Activated CD8-positive, alpha-beta T cell treated with anti-CD3 and anti-CD28 coated beads for 36 hours (primary cell): ENCODE results near the gene PLSCR2. TPM values are rescaled to one million over a fixed set of nuclear protein-coding genes. Genes with fewer than 3 reads are reported as not detected.
"Not testable (repeated sequence)": the region's sequence is repeated elsewhere in the genome, so short reads cannot be mapped to it uniquely, and the experiment has no call there.

Experiments used
- ATAC-seq: fragments of 200-7000 bp; cut with Tn5 transposase; one replicate; pipeline ENCODE4 v1.10.0; 2021; ENCODE audit warnings: mild to moderate bottlenecking, moderate library complexity
- CTCF ChIA-PET: fragments of 350-600 bp; sonication (Branson Sonifier 250); formaldehyde crosslinking; loops from one replicate; lab custom pipeline; 2021; ENCODE audit warnings: antibody characterized with exemption; lab: Charles Lee
- POLR2A ChIA-PET: fragments of 350-600 bp; sonication (Branson Sonifier 250); formaldehyde crosslinking; loops from one replicate; lab custom pipeline; 2021; ENCODE audit warnings: antibody characterized with exemption; lab: Charles Lee
- DNase-seq: peaks from one replicate; pipeline ENCODE4 v3.0.0-alpha.2; 2020
- H3K27ac Mint-ChIP-seq: one replicate; pipeline ENCODE4 v1.8.0; 2021; ENCODE audit warnings: mild to moderate bottlenecking, mixed read lengths
- H3K27me3 Mint-ChIP-seq: one replicate; pipeline ENCODE4 v1.8.0; 2021; ENCODE audit warnings: mixed read lengths
- H3K36me3 Mint-ChIP-seq: one replicate; pipeline ENCODE4 v1.8.0; 2021; ENCODE audit warnings: low read depth, mixed read lengths
- H3K4me1 Mint-ChIP-seq: one replicate; pipeline ENCODE4 v1.8.0; 2021; ENCODE audit warnings: low read depth, mixed read lengths
- H3K4me3 Mint-ChIP-seq: one replicate; pipeline ENCODE4 v1.8.0; 2021; ENCODE audit warnings: mild to moderate bottlenecking, moderate library complexity, mixed read lengths
- H3K9me3 Mint-ChIP-seq: one replicate; pipeline ENCODE4 v1.8.0; 2021; ENCODE audit warnings: mixed read lengths
- intact Hi-C: fragments of 100-400 bp; cut with micrococcal nuclease; formaldehyde crosslinking; loops from one replicate; pipeline ENCODE4 v1.10.0; 2022
- total RNA-seq, 2 experiments: library from RNA; stranded (reverse); gene quantifications; one replicate each; pipeline ENCODE4 v1.2.3, GENCODE V29; 2021
- TF ChIP-seq, protein P1 (sequence below): fragments of 200-600 bp; IDR thresholded peaks from one replicate; pipeline ENCODE4 v1.8.0; 2022; ENCODE audit warnings: antibody characterized with exemption, mild to moderate bottlenecking

Gene PLSCR2
- total RNA-seq, 2 experiments from 2014 or later = not detected

DNA sequence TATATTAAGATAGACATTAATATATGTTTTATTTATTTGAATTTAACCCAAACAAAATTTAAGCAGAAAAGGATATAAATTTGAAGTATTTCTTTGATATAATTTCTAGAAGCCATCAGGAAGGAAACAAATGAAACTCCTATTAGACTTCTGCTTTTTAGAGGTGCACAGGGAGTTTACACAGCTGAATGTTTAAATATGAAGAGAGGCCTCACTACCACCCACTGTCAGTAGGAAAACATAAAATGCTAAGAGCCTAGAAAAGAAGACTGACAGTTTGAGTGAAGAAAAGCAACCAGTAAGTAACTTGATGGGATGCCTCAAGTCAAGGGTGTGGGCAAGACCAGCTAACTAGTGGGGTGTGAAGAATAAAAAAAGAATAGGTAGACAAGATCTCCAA, 19.7 kb downstream of the PLSCR2 start:
- Mint-ChIP-seq H3K27me3 (peaks cover 2% of the 10 kb centered on the region), H3K4me1 (no peaks in the 10 kb centered on the region), H3K9me3 (peaks cover 16% of the 10 kb centered on the region), H3K27ac (no peak overlapping the region), H3K4me3 (no peak overlapping the region), H3K36me3 (no peaks in the 10 kb centered on the region)
- POLR2A ChIA-PET = no interaction called here
- DNase-seq (no peak), ATAC-seq (no peak)
- CTCF ChIA-PET = no interaction called here
- TF ChIP-seq, protein P1, sequence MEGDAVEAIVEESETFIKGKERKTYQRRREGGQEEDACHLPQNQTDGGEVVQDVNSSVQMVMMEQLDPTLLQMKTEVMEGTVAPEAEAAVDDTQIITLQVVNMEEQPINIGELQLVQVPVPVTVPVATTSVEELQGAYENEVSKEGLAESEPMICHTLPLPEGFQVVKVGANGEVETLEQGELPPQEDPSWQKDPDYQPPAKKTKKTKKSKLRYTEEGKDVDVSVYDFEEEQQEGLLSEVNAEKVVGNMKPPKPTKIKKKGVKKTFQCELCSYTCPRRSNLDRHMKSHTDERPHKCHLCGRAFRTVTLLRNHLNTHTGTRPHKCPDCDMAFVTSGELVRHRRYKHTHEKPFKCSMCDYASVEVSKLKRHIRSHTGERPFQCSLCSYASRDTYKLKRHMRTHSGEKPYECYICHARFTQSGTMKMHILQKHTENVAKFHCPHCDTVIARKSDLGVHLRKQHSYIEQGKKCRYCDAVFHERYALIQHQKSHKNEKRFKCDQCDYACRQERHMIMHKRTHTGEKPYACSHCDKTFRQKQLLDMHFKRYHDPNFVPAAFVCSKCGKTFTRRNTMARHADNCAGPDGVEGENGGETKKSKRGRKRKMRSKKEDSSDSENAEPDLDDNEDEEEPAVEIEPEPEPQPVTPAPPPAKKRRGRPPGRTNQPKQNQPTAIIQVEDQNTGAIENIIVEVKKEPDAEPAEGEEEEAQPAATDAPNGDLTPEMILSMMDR = no peak
- intact Hi-C loops = no loop called here

DNA sequence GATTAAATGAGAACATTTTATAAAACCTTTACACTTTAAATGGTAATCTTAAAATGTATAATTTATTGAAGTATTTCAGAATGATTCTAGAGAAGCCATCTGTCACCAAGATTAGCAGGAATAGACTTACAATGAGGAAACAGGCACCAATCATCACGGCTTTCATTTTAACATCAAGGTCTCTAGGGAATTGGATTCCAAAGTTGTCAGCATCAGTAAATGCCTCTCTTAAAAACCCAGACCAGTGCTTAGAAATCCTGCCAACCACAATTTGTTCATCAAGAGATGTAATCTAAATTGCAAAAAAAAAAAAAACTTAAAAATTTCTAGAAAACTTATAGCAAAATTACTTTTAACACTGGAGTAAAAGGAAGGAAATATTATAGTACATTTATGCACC, 20.3 kb downstream of the PLSCR2 start:
- H3K27ac Mint-ChIP-seq = no peak overlapping the region

DNA sequence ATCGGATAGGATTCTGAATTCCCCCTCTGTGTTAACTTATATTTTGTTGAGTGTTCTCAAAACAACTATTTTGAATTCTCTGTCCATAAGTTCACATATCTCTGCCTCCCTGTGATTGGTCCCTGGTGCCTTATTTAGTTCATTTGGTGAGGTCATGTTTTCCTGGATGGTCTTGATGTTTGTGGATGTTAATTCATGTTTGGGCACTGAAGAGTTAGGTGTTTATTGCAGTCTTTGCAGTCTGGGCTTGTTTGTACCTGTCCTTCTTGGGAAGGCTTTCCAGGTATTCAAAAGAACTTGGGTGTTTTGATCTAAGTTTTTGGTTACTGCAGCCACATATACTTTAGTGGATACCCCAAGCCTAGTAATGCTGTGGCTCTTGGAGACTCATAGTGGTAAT, 23.3 kb downstream of the PLSCR2 start:
- H3K9me3 Mint-ChIP-seq = peaks cover 20% of the 10 kb centered on the region
- peaks cover 2% of the 10 kb centered on the region for H3K27me3 Mint-ChIP-seq
- no peaks in the 10 kb centered on the region for H3K36me3 Mint-ChIP-seq
- intact Hi-C loops = no loop called here
- no peak overlapping the region for H3K27ac Mint-ChIP-seq
- DNase-seq (no peak), ATAC-seq (no peak)
- no peaks in the 10 kb centered on the region for H3K4me1 Mint-ChIP-seq
- TF ChIP-seq, protein P1 = no peak
- CTCF ChIA-PET = no interaction called here
- POLR2A ChIA-PET = no interaction called here
- H3K4me3 Mint-ChIP-seq = no peak overlapping the region

More for the DNA sequence above, 20.3 kb downstream of the PLSCR2 start:
- DNase-seq (no peak), ATAC-seq (no peak)
- Mint-ChIP-seq H3K9me3 (peaks cover 18% of the 10 kb centered on the region), H3K27me3 (peaks cover 2% of the 10 kb centered on the region), H3K4me1 (no peaks in the 10 kb centered on the region), H3K4me3 (no peak overlapping the region), H3K36me3 (no peaks in the 10 kb centered on the region)
- ChIA-PET POLR2A (no interaction called here), CTCF (no interaction called here)
- intact Hi-C loops = no loop called here
- TF ChIP-seq, protein P1 = no peak

DNA sequence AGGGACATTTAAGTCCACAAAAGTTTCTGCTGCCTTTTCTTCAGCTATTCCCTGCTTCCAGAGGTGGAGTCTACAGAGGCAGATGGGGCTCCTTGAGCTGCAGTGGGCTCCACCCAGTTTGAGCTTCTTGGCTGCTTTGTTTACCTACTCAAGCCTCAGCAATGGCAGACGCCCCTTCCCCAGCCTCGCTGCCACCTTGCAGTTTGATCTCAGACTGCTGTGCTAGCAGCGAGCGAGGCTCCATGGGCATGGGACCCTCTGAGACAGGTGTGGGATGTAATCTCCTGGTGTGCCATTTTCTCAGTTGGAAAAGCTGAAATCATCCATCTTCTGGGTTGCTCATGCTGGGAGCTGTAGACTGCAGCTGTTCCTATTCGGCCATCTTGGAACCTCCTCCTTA, 29.1 kb downstream of the PLSCR2 start:
- H3K27me3 Mint-ChIP-seq, H3K27ac Mint-ChIP-seq, H3K4me3 Mint-ChIP-seq, H3K4me1 Mint-ChIP-seq, CTCF ChIA-PET, POLR2A ChIA-PET, intact Hi-C loops, H3K36me3 Mint-ChIP-seq, H3K9me3 Mint-ChIP-seq, DNase-seq, ATAC-seq: not testable (repeated sequence)

DNA sequence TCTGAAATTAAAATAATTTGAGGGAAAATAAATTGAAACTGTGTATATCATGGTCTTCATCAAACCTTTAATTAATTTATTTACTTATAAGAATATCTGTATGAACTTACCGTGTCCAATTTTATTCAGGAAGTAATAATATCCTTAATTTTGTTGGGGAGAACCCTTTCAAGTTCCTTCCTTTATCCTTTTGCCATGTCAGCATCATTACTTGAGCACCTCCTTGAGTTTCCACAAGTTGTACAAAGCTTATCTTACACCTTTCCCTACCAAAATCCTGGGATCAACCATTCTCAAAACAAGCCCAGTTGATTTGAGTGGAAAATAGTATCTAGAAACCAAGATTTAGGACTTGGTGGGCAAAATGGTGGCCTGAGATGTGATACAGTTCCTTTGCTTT, 37.3 kb downstream of the PLSCR2 start:
- no peak for DNase-seq
- TF ChIP-seq, protein P1 = no peak
- ChIA-PET POLR2A (no interaction called here), CTCF (no interaction called here)
- intact Hi-C loops = no loop called here
- no peak overlapping the region for H3K27ac Mint-ChIP-seq
- peaks cover 4% of the 10 kb centered on the region for H3K27me3 Mint-ChIP-seq
- H3K9me3 Mint-ChIP-seq = peaks cover 7% of the 10 kb centered on the region
- no peak overlapping the region for H3K4me3 Mint-ChIP-seq
- no peaks in the 10 kb centered on the region for H3K36me3 Mint-ChIP-seq
- no peaks in the 10 kb centered on the region for H3K4me1 Mint-ChIP-seq
- no peak for ATAC-seq

DNA sequence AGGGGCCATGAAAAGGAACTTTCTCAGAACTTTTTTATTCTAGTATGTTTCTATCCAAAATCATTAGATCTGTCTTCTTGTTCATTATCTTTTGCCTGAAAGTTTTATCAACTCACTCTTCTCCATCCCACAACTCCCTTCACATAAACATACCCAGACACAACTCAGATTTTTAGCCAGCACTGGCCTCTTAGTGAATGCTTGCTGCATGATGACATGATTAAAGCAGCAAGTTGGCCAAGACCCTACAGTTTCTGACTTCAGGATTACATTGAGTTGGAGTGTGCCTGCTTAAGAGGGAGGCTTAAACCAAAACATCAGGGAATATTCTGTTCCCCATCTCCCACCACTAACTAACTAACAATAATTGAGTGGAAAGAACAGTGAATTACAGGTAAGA, 38.1 kb downstream of the PLSCR2 start:
- no peaks in the 10 kb centered on the region for H3K36me3 Mint-ChIP-seq
- intact Hi-C loops = no loop called here
- ATAC-seq (no peak), DNase-seq (no peak)
- no peak overlapping the region for H3K4me3 Mint-ChIP-seq
- ChIA-PET POLR2A (no interaction called here), CTCF (no interaction called here)
- H3K9me3 Mint-ChIP-seq = peaks cover 7% of the 10 kb centered on the region
- H3K27me3 Mint-ChIP-seq = peaks cover 4% of the 10 kb centered on the region
- TF ChIP-seq, protein P1 = no peak
- H3K4me1 Mint-ChIP-seq = no peaks in the 10 kb centered on the region
- H3K27ac Mint-ChIP-seq = no peak overlapping the region
